Activated CD8-positive, alpha-beta memory T cell treated with anti-CD3 and anti-CD28 coated beads, Interleukin-2, amount 10 ng/mL, durations not matched to agents 7 days and 5 days (primary cell): ENCODE measurements around the gene DNAH6. TPM values are rescaled to one million over a fixed set of nuclear protein-coding genes. Genes with fewer than 3 reads are reported as not detected.
"Not testable (repeated sequence)": the region's sequence is repeated elsewhere in the genome, so short reads cannot be mapped to it uniquely, and the experiment has no call there.

Source experiments
- ATAC-seq: fragments of 150-1000 bp; cut with Tn5 transposase; one replicate; pipeline ENCODE4 v1.10.0; 2021; ENCODE audit warnings: moderate library complexity
- CTCF ChIA-PET: fragments of 350-600 bp; sonication (Branson Sonifier 250); formaldehyde crosslinking; loops from one replicate; lab custom pipeline; 2021; ENCODE audit warnings: antibody characterized with exemption; lab: Charles Lee
- DNase-seq: peaks from one replicate; pipeline ENCODE4 v3.0.0-alpha.2; 2020
- H3K27ac Mint-ChIP-seq: one replicate; pipeline ENCODE4 v1.8.0; 2021; ENCODE audit warnings: mild to moderate bottlenecking, mixed read lengths
- H3K27me3 Mint-ChIP-seq: one replicate; pipeline ENCODE4 v1.8.0; 2021; ENCODE audit warnings: mixed read lengths
- H3K36me3 Mint-ChIP-seq: one replicate; pipeline ENCODE4 v1.8.0; 2021; ENCODE audit warnings: mild to moderate bottlenecking, mixed read lengths
- H3K4me1 Mint-ChIP-seq: one replicate; pipeline ENCODE4 v1.8.0; 2021; ENCODE audit warnings: mixed read lengths
- H3K4me3 Mint-ChIP-seq: one replicate; pipeline ENCODE4 v1.8.0; 2021; ENCODE audit warnings: mild to moderate bottlenecking, moderate library complexity, mixed read lengths
- H3K9me3 Mint-ChIP-seq: one replicate; pipeline ENCODE4 v1.8.0; 2022; ENCODE audit warnings: low read depth, mixed read lengths
- total RNA-seq, 2 experiments: library from RNA; stranded (reverse); gene quantifications; one replicate each; pipeline ENCODE4 v1.2.3, GENCODE V29; 2021

Gene DNAH6
- total RNA-seq, 2 experiments from 2014 or later, result 0.63 to 0.85 TPM

DNA sequence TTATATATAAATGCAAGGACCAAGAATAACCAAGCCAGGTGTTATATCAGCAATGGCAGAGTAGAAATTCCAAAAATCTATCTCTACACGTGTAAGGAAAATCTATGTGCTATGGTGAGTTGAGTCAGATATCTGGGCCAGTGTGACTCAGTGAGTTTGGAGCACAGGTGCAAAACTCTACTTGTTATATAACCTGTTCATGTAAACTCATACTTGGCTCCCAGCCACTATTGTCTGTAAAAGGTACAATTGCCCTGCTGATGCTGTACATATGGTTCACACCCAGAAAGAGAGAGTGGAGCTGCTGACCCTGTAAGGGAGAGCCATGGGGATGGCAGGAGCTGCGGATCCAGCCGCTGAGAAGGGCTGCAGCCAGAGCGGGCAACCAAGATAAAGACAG is 252.5 kb downstream of the DNAH6 start:
- ATAC-seq (no peak), DNase-seq (no peak)
- Mint-ChIP-seq H3K9me3 (peaks cover 14% of the 10 kb centered on the region), H3K4me3 (no peak overlapping the region), H3K27ac (no peak overlapping the region), H3K36me3 (peaks cover 12% of the 10 kb centered on the region), H3K4me1 (no peaks in the 10 kb centered on the region), H3K27me3 (no peaks in the 10 kb centered on the region)
- CTCF ChIA-PET, result interaction anchor here (1.0 kb wide), 1 partner anchor 91 kb away, joined by 3 read pairs; no protein-coding TSS in a partner anchor

DNA sequence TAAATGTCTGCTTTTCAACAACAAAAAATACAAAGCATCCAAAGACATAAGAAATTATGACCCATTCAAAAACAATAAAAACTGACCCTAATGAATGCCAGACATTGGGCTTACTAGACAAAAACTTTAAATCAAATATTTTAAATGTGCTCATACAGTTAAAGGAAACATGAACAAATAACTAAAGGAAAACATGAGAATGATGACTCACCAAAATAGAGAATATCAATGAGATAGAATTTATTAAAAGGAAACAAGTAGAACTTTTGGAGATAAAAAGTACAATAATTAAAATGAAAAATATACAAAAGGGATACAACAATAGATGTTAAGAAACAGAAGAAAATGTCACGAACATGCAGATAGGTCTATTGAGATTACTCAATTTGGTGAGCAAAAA is 254.0 kb downstream of the DNAH6 start:
- Mint-ChIP-seq H3K27ac (no peak overlapping the region), H3K4me3 (no peak overlapping the region), H3K36me3 (peaks cover 13% of the 10 kb centered on the region), H3K27me3 (no peaks in the 10 kb centered on the region), H3K9me3 (peaks cover 18% of the 10 kb centered on the region), H3K4me1 (no peaks in the 10 kb centered on the region)
- DNase-seq, result no peak
- CTCF ChIA-PET, result no interaction called here
- ATAC-seq, result no peak

DNA sequence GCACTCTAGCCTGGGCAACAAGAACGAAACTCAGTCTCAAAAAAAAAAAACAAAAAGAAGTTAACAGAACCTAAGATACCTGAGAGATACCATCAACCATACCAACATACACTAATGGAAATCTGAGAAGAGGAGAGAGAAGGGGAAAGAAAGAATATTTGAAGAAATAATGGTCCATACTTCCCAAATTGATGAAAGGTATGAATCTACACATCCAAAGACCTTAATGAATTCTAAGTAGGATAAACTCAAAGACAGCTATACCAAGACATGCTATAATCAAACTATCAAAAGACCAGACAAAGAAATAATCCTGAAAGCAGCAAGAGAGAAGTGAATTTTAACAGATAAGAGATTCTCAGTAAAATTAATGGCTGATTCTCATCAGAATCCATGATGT is 255.0 kb downstream of the DNAH6 start:
- no peak overlapping the region for H3K27ac Mint-ChIP-seq
- H3K4me1 Mint-ChIP-seq, result no peaks in the 10 kb centered on the region
- no peak for ATAC-seq
- peaks cover 13% of the 10 kb centered on the region for H3K36me3 Mint-ChIP-seq
- no peak overlapping the region for H3K4me3 Mint-ChIP-seq
- DNase-seq, result no peak
- no peaks in the 10 kb centered on the region for H3K27me3 Mint-ChIP-seq
- CTCF ChIA-PET, result no interaction called here
- peaks cover 15% of the 10 kb centered on the region for H3K9me3 Mint-ChIP-seq

DNA sequence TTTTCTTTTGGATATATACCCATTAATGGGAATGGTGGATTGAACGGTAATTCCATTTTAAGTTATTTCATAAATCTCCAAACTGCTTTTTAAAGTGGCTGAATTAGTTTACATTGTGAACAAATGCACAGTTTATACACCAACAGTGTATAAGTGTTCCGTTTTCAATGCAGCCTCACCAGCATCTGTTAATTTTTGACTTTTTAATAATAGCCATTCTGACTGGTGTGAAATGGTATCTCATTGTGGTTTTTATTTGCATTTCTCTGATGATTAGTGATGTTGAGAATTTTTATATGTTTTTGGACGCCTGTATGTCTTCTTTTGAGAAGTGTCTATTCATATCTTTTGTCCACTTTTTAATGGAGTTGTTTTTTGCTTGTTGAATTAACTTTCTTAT is 257.3 kb downstream of the DNAH6 start:
- H3K27ac Mint-ChIP-seq, ATAC-seq, H3K27me3 Mint-ChIP-seq, H3K4me3 Mint-ChIP-seq, H3K4me1 Mint-ChIP-seq, DNase-seq, CTCF ChIA-PET: not testable (repeated sequence)
- Mint-ChIP-seq H3K9me3 (peaks cover 19% of the 10 kb centered on the region), H3K36me3 (peaks cover 16% of the 10 kb centered on the region)

DNA sequence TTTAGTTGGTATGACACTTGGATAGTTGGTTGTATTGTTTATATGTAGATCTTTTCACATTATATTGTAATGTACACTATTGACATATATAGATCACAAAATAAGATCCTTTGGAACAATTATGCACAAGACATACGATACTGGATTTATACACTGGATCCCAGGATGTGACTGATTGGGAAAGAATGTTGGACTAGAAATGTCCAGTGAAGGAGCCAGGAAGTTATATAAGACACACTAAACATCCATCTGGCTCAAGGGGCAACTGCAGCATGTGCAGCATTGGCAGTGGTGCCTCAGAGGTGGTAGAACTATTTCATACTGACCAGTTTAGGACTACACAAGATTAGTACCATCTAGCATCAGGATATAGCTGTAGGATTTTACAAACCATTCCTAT is 259.7 kb downstream of the DNAH6 start:
- CTCF ChIA-PET, result no interaction called here
- Mint-ChIP-seq H3K27ac (no peak overlapping the region), H3K4me3 (no peak overlapping the region), H3K27me3 (no peaks in the 10 kb centered on the region), H3K36me3 (peaks cover 18% of the 10 kb centered on the region), H3K4me1 (peaks cover 15% of the 10 kb centered on the region), H3K9me3 (peaks cover 18% of the 10 kb centered on the region)
- DNase-seq (no peak), ATAC-seq (no peak)

DNA sequence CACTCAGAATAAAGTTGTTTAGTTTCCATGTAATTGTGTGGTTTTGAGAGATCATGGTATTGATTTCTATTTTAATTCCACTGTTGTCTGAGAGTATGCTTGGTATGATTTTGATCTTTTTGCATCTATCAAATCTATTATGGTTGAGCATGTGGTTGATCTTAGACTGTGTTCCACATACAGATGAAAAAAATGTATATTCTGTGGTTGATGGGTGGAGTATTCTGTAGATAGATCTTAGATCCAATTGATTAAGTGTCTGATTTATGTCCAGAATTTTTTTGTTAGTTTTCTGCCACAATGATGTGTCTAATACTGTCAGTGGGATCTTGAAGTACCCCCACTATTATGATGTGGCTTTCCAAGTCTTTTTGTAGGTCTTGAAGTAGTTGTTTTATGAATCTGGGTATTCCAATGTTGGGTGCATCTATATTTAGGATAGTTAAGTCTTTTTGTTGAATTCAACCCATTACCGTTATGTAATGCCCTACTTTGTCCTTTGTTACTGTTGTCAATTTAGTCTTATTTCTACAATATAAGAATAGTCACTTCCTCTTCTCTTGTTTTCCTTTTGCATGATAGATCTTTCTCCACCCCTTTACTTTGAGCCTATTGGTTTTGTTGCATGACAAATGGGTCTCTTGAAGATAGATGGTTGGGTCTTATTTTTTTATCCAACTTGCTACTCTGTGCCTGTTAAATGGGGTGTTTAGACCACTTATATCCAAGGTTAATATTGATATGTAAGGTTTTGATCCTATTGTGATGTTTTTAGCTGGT is 262.8 kb downstream of the DNAH6 start:
- DNase-seq (no peak), ATAC-seq (no peak)
- no peak overlapping the region for H3K27ac Mint-ChIP-seq
- CTCF ChIA-PET, result interaction anchor here (1.6 kb wide), 1 partner anchor 103 kb away, joined by 4 read pairs; no protein-coding TSS in a partner anchor
- no peak overlapping the region for H3K4me3 Mint-ChIP-seq
- no peaks in the 10 kb centered on the region for H3K27me3 Mint-ChIP-seq
- peaks cover 14% of the 10 kb centered on the region for H3K36me3 Mint-ChIP-seq
- H3K9me3 Mint-ChIP-seq, result peaks cover 8% of the 10 kb centered on the region
- peaks cover 42% of the 10 kb centered on the region for H3K4me1 Mint-ChIP-seq

DNA sequence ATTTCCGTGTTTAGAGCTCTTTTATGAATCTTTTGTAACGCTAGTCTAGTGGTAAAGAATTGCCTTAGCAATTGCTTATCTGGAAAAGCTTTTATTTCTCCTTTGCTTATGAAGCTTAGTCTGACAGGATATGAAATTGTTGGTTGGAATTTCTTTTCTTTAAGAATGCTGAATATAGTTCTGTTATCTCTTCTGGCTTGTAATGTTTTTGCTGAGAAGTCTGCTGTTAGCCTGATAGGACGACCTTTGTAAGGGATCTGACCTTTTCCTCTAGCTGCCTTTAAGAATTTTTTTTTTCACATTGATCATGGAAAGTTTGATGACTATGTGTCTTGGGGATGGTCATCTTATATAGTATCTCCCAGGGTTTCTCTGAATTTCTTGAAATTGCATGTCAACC is 263.5 kb downstream of the DNAH6 start:
- Mint-ChIP-seq H3K4me1 (peaks cover 43% of the 10 kb centered on the region), H3K4me3 (no peak overlapping the region)

DNA sequence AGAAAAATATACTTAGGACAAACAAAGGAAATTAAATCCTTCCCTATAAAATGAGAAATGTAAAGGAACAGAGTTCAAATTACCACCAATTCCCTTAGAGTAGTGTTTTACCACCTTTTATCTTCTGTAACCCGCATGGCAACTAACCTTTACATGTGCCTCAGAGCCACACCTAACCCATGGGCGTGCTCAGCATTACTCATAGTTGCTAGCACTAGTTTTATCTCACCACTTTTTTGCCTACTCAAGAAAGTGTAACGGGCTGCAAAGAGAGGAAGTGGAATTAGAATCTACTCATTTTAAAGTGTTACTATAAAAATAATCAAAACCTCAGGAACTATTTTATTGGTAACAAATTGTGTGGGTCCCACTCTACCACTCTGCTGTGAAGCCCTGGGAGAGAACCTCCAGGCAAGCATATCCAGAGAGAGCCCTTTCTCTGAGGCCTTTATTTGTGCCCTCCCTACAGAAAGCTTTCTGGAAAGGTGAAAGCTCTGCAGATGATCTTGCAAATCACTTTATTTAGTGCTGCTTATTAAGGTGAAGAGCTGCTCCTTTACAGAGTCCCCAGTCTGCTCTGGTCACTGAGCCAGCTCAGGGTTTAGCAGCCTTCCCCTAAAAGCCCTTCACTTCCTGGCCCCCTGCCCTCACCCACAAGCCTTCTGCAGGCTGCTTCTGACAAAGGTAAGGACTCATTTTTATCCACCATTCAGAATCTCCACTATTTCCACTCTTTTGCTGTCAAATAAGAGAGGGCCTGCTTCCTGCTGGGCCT is 265.8 kb downstream of the DNAH6 start:
- no peaks in the 10 kb centered on the region for H3K27me3 Mint-ChIP-seq
- peak overlapping the region; percentile 92 for H3K27ac Mint-ChIP-seq
- CTCF ChIA-PET, result interaction anchor here (0.8 to 1.4 kb wide), 5 partner anchors 14 to 124 kb away, joined by 3 to 6 read pairs (median 3); partner anchors contain the start of gene TMSB10
- H3K4me3 Mint-ChIP-seq, result no peak overlapping the region
- H3K9me3 Mint-ChIP-seq, result peaks cover 3% of the 10 kb centered on the region
- peak; percentile 91 for ATAC-seq
- H3K4me1 Mint-ChIP-seq, result peaks cover 43% of the 10 kb centered on the region
- DNase-seq, result peak; percentile 81
- H3K36me3 Mint-ChIP-seq, result peaks cover 11% of the 10 kb centered on the region

More for the DNA sequence above, 263.5 kb downstream of the DNAH6 start:
- H3K27me3 Mint-ChIP-seq, result no peaks in the 10 kb centered on the region
- ATAC-seq (no peak), DNase-seq (no peak)
- H3K9me3 Mint-ChIP-seq, result peaks cover 5% of the 10 kb centered on the region
- no peak overlapping the region for H3K27ac Mint-ChIP-seq
- H3K36me3 Mint-ChIP-seq, result peaks cover 14% of the 10 kb centered on the region
- CTCF ChIA-PET, result interaction anchor here (1.6 kb wide), 1 partner anchor 102 kb away, joined by 4 read pairs; no protein-coding TSS in a partner anchor

DNA sequence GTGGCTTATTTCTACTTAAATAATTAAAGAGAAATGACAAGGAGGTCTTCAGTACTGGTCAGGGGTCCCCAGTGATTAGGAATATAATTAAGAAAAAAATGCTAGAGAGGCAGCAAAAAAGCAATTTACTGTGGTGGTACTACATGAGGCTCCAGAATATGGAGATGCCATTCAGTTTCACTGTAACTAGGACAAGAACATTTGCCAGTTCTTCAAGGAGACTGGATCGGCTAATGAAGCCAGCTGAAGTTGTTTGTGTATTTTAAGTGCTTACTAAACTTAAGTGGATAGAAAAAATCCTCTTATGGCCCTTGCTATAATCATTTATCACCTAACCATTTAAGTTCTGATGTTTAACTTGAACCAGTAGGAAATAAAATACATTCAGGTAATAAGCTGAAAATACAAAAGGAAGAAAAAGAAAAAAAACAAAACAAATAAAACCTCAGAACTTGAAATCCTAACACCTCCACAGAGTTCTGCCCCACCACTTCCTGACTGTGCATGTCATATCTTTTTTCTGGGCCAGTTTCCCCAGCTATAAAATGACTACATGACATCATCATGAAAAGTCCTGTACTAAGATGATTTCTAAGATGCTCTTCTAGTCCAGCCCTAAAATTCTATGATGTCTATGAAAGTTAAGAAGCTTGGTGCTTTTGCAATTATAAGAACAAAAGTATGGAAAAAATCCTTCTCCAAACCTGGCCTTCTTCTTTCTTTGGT is 266.6 kb downstream of the DNAH6 start:
- DNase-seq (peak; percentile 73), ATAC-seq (peak; percentile 63)
- CTCF ChIA-PET, result interaction anchor here (0.8 to 1.4 kb wide), 5 partner anchors 14 to 123 kb away, joined by 3 to 6 read pairs (median 3); partner anchors contain the start of gene TMSB10
- peak overlapping the region; percentile 92 for H3K27ac Mint-ChIP-seq
- no peaks in the 10 kb centered on the region for H3K9me3 Mint-ChIP-seq
- H3K4me3 Mint-ChIP-seq, result no peak overlapping the region
- no peaks in the 10 kb centered on the region for H3K27me3 Mint-ChIP-seq
- peaks cover 10% of the 10 kb centered on the region for H3K36me3 Mint-ChIP-seq
- peaks cover 43% of the 10 kb centered on the region for H3K4me1 Mint-ChIP-seq

DNA sequence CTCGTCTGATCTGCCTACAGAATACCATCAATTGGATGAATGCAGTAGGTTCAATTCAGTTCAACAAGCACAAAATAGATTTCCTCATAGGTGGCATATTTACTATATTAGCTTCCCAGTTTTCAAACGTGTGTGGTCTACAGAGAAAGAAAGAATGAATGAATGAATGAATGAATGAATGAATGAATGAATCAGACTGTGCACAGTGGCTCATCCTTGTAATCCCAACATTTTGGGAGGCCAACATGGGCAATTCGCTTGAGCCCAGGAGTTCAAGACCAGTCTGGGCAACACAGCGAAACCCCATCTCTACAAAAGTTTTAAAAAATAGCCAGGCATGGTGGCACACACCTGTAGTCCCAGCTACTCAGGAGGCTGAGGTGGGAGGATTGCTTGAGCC is 269.7 kb downstream of the DNAH6 start:
- Mint-ChIP-seq H3K9me3 (no peaks in the 10 kb centered on the region), H3K27ac (no peak overlapping the region), H3K27me3 (no peaks in the 10 kb centered on the region), H3K4me1 (peaks cover 27% of the 10 kb centered on the region), H3K4me3 (no peak overlapping the region), H3K36me3 (peaks cover 6% of the 10 kb centered on the region)
- no peak for ATAC-seq
- CTCF ChIA-PET, result no interaction called here
- no peak for DNase-seq

DNA sequence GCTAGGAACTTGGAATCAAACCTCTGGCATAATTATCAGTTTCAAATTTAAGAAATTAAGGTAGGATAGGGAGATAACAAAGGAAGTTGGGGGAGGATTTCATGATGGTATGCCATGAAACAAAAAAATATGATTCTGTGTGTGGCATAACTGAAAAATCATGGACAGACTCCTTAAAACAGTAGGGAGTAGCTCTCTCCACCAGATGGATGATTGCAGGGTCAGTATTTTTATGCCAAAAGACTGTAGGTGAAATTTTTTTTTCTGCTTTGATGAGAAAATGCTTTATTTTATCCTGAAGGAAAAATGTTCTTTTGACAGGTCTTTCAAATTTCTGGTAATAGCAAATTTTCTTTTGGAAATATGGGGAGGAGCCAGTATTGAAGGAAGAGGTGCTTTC is 270.3 kb downstream of the DNAH6 start:
- CTCF ChIA-PET, result interaction anchor here (1.7 kb wide), 1 partner anchor 78 kb away, joined by 3 read pairs; no protein-coding TSS in a partner anchor
- no peak for ATAC-seq
- Mint-ChIP-seq H3K9me3 (no peaks in the 10 kb centered on the region), H3K36me3 (peaks cover 3% of the 10 kb centered on the region), H3K4me3 (no peak overlapping the region), H3K27ac (no peak overlapping the region), H3K27me3 (no peaks in the 10 kb centered on the region), H3K4me1 (peaks cover 24% of the 10 kb centered on the region)
- DNase-seq, result no peak

DNA sequence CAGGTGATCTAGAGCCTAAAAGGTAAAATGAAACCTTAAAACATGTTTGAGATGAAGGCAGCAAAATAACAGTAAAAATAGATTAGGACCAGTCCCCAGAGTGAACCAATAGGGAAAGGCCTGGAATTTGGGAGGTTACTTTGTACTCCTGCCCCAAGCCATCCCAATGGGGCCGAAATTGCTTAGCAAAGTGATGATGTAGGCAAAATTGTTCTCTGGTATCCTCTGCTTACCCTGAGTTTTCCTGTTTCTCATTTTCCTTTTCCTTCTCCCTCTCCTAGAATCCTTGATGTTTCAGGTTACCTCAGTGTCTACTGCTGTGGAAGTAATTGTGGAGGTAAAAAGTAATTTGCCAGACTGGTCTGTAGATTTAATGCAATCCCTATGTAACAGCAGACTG is 271.7 kb downstream of the DNAH6 start:
- DNase-seq (no peak), ATAC-seq (no peak)
- Mint-ChIP-seq H3K9me3 (no peaks in the 10 kb centered on the region), H3K4me3 (no peak overlapping the region), H3K4me1 (peaks cover 13% of the 10 kb centered on the region), H3K27me3 (no peaks in the 10 kb centered on the region), H3K27ac (no peak overlapping the region), H3K36me3 (peaks cover 3% of the 10 kb centered on the region)
- CTCF ChIA-PET, result interaction anchor here (1.7 kb wide), 1 partner anchor 77 kb away, joined by 3 read pairs; no protein-coding TSS in a partner anchor

DNA sequence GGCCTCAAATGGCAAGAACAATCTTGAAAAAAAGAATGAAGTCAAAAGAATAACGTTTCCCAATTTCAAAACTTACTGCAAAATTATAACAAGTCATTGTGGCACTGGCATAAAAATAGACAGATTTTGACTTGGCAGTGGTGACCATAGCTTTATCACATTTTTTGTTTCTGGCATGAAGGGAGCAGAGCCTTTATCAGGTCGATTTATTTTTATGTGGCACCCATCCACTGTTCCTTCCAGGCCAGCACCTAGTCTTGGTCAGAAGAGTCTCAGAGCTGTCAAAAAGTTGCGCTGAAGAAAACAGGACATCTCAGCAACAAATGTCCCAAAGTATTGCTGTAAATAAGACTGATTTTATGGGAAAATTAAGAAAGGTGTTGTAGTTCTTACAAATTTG is 272.2 kb downstream of the DNAH6 start:
- CTCF ChIA-PET, result interaction anchor here (1.7 kb wide), 1 partner anchor 76 kb away, joined by 3 read pairs; no protein-coding TSS in a partner anchor

More for the DNA sequence above, 272.2 kb downstream of the DNAH6 start:
- peaks cover 3% of the 10 kb centered on the region for H3K9me3 Mint-ChIP-seq
- peaks cover 2% of the 10 kb centered on the region for H3K36me3 Mint-ChIP-seq
- DNase-seq (no peak), ATAC-seq (no peak)
- no peaks in the 10 kb centered on the region for H3K27me3 Mint-ChIP-seq
- H3K4me3 Mint-ChIP-seq, result no peak overlapping the region
- H3K27ac Mint-ChIP-seq, result no peak overlapping the region
- peaks cover 9% of the 10 kb centered on the region for H3K4me1 Mint-ChIP-seq
